HG03571 (cell line): Measurements from ENCODE around the gene CREG1.

Experiments
- ATAC-seq: cut with Tn5 transposase; IDR thresholded peaks from one replicate; pipeline ENCODE4 v1.9.1; 2021; ENCODE audit not compliant: unreplicated experiment

The CREG1 gene

GRCh38 chr1:167509587-167509986 lies 44.0 kb downstream of the CREG1 start:
- ATAC-seq: no peak

GRCh38 chr1:167507719-167508118 lies 45.8 kb downstream of the CREG1 start:
- ATAC-seq: no peak

GRCh38 chr1:167504467-167504827 lies 49.1 kb downstream of the CREG1 start:
- ATAC-seq: no peak

- no peak for ATAC-seq
These were observed 49.7 kb downstream of the CREG1 start for GRCh38 chr1:167503626-167504466.

GRCh38 chr1:167502719-167503462 lies 50.7 kb downstream of the CREG1 start:
- ATAC-seq: no peak

GRCh38 chr1:167502192-167502551 lies 51.4 kb downstream of the CREG1 start:
- ATAC-seq: no peak

- no peak for ATAC-seq
These were observed 51.9 kb downstream of the CREG1 start for GRCh38 chr1:167501515-167502191.

- ATAC-seq: no peak
These were observed 53.2 kb downstream of the CREG1 start for GRCh38 chr1:167500283-167500860.

GRCh38 chr1:167499664-167500101 lies 53.9 kb downstream of the CREG1 start:
- ATAC-seq: peak; percentile 95

GRCh38 chr1:167499106-167499505 lies 54.5 kb downstream of the CREG1 start:
- no peak for ATAC-seq

GRCh38 chr1:167496797-167497619 lies 56.6 kb downstream of the CREG1 start:
- no peak for ATAC-seq

GRCh38 chr1:167493372-167493771 lies 60.2 kb downstream of the CREG1 start:
- no peak for ATAC-seq

- ATAC-seq: no peak
These were observed 61.1 kb downstream of the CREG1 start for GRCh38 chr1:167492481-167492910.

GRCh38 chr1:167491586-167492461 lies 61.7 kb downstream of the CREG1 start:
- no peak for ATAC-seq
